HEK293T (cell line): ENCODE data around the gene TBC1D22A.

Experiments
- CTBP1 ChIP-seq: fragments of 450-650 bp; IDR thresholded peaks from 2 replicates; pipeline ENCODE4 v1.6.1; 2016; ENCODE audit warnings: borderline replicate concordance
- HDGF ChIP-seq: fragments of 450-650 bp; IDR thresholded peaks from 2 replicates; pipeline ENCODE4 v1.6.1; 2017; ENCODE audit warnings: antibody characterized with exemption, borderline replicate concordance

GRCh38 chr22:46977656-46978343 lies 215.3 kb downstream of the TBC1D22A start:
- TF ChIP-seq CTBP1: no peak
- no peak for TF ChIP-seq HDGF
